WTC11 (cell line): Measurements from ENCODE around the gene CABLES1. TPM values are rescaled to one million over a fixed set of nuclear protein-coding genes. Genes with fewer than 3 reads are reported as not detected.

ENCODE experiments used
- ATAC-seq: fragments of 200-7000 bp; cut with Tn5 transposase; 2 replicates; pipeline ENCODE4 v1.10.0; 2021; ENCODE audit warnings: mild to moderate bottlenecking, moderate library complexity
- CTCF ChIA-PET: fragments of 300-600 bp; sonication (Branson Sonifier 250); formaldehyde crosslinking; loops from one replicate; lab custom pipeline; 2021; ENCODE audit warnings: antibody characterized with exemption; lab: Charles Lee
- POLR2A ChIA-PET: fragments of 350-600 bp; sonication (Branson Sonifier 250); formaldehyde crosslinking; loops from one replicate; lab custom pipeline; 2021; ENCODE audit warnings: antibody characterized with exemption; lab: Charles Lee
- DNase-seq: peaks from one replicate; pipeline ENCODE4 v3.0.0; 2021; ENCODE audit warnings: low spot score
- H3K27ac Mint-ChIP-seq: 2 replicates; pipeline ENCODE4 v1.8.0; 2021; ENCODE audit warnings: mixed read lengths
- H3K27me3 Mint-ChIP-seq: 2 replicates; pipeline ENCODE4 v1.8.0; 2021; ENCODE audit warnings: low read depth, mild to moderate bottlenecking, moderate library complexity, mixed read lengths
- H3K36me3 Mint-ChIP-seq: 2 replicates; pipeline ENCODE4 v1.8.0; 2021; ENCODE audit warnings: mixed read lengths
- H3K4me1 Mint-ChIP-seq: 2 replicates; pipeline ENCODE4 v1.8.0; 2022; ENCODE audit warnings: mixed read lengths
- H3K4me3 Mint-ChIP-seq: 2 replicates; pipeline ENCODE4 v1.8.0; 2021; ENCODE audit warnings: mild to moderate bottlenecking, moderate library complexity, mixed read lengths
- H3K9me3 Mint-ChIP-seq: 2 replicates; pipeline ENCODE4 v1.8.0; 2021; ENCODE audit warnings: mixed read lengths
- ATF1 ChIP-seq: sonication (generic); formaldehyde crosslinking; IDR thresholded peaks from 2 replicates; pipeline ENCODE4 v1.8.1; 2023; ENCODE audit warnings: mild to moderate bottlenecking, moderate library complexity, missing genetic modification reagents
- CBFB ChIP-seq: sonication (generic); formaldehyde crosslinking; IDR thresholded peaks from 2 replicates; pipeline ENCODE4 v1.8.1; 2022; ENCODE audit warnings: mild to moderate bottlenecking, low read depth, missing genetic modification reagents
- CREB1 ChIP-seq: sonication (generic); formaldehyde crosslinking; IDR thresholded peaks from 2 replicates; pipeline ENCODE4 v1.8.0; 2023; ENCODE audit warnings: mild to moderate bottlenecking, missing genetic modification reagents
- CREM ChIP-seq: sonication (generic); formaldehyde crosslinking; IDR thresholded peaks from 2 replicates; pipeline ENCODE4 v1.8.1; 2022; ENCODE audit warnings: mild to moderate bottlenecking, missing genetic modification reagents, moderate library complexity
- CTCF ChIP-seq: fragments of 200-600 bp; IDR thresholded peaks from 2 replicates; pipeline ENCODE4 v1.8.0; 2022; ENCODE audit warnings: antibody characterized with exemption
- FOXJ3 ChIP-seq: sonication (generic); formaldehyde crosslinking; IDR thresholded peaks from 2 replicates; pipeline ENCODE4 v1.9.0; 2021; ENCODE audit warnings: missing genetic modification reagents, mild to moderate bottlenecking, borderline replicate concordance
- FOXK1 ChIP-seq: sonication (generic); formaldehyde crosslinking; IDR thresholded peaks from 2 replicates; pipeline ENCODE4 v1.8.0; 2022; ENCODE audit warnings: mild to moderate bottlenecking, moderate library complexity, missing genetic modification reagents
- GRHL2 ChIP-seq: fragments of 250-450 bp; sonication (Bioruptor Pico); IDR thresholded peaks from 2 replicates; pipeline ENCODE4 v1.8.0; 2022; ENCODE audit warnings: mild to moderate bottlenecking, moderate library complexity; ENCODE audit not compliant: insufficient replicate concordance, severe bottlenecking
- JAZF1 ChIP-seq: fragments of 250-450 bp; sonication (Bioruptor Pico); IDR thresholded peaks from 2 replicates; pipeline ENCODE4 v1.9.0; 2021; ENCODE audit warnings: moderate library complexity, mild to moderate bottlenecking, inconsistent platforms
- MYBL2 ChIP-seq: sonication (generic); formaldehyde crosslinking; IDR thresholded peaks from 2 replicates; pipeline ENCODE4 v1.8.1; 2023; ENCODE audit warnings: mild to moderate bottlenecking, moderate library complexity, missing genetic modification reagents
- NFATC4 ChIP-seq: fragments of 250-450 bp; sonication (Bioruptor Pico); IDR thresholded peaks from 2 replicates; pipeline ENCODE4 v1.9.0; 2021; ENCODE audit warnings: mild to moderate bottlenecking
- NR2C2 ChIP-seq: sonication (generic); formaldehyde crosslinking; IDR thresholded peaks from 2 replicates; pipeline ENCODE4 v1.8.0; 2022; ENCODE audit warnings: mild to moderate bottlenecking, missing genetic modification reagents
- OVOL2 ChIP-seq: fragments of 250-450 bp; sonication (Bioruptor Pico); IDR thresholded peaks from 2 replicates; pipeline ENCODE4 v1.9.0; 2021; ENCODE audit warnings: mild to moderate bottlenecking, borderline replicate concordance
- PREB ChIP-seq: sonication (generic); formaldehyde crosslinking; IDR thresholded peaks from 2 replicates; pipeline ENCODE4 v1.8.1; 2022; ENCODE audit warnings: mild to moderate bottlenecking, missing genetic modification reagents, moderate library complexity, borderline replicate concordance
- SMAD4 ChIP-seq: sonication (generic); formaldehyde crosslinking; IDR thresholded peaks from 2 replicates; pipeline ENCODE4 v1.8.0; 2022; ENCODE audit warnings: mild to moderate bottlenecking, missing genetic modification reagents
- SOX15 ChIP-seq: fragments of 250-450 bp; sonication (Bioruptor Pico); IDR thresholded peaks from 2 replicates; pipeline ENCODE4 v1.9.0; 2021; ENCODE audit warnings: mild to moderate bottlenecking
- ZMAT4 ChIP-seq: fragments of 250-450 bp; sonication (Bioruptor Pico); IDR thresholded peaks from 2 replicates; pipeline ENCODE4 v1.9.0; 2021; ENCODE audit warnings: mild to moderate bottlenecking
- ZNF219 ChIP-seq: sonication (generic); formaldehyde crosslinking; IDR thresholded peaks from 2 replicates; pipeline ENCODE4 v1.8.0; 2023; ENCODE audit warnings: missing genetic modification reagents, mild to moderate bottlenecking, borderline replicate concordance
- ZNF263 ChIP-seq: sonication (generic); formaldehyde crosslinking; IDR thresholded peaks from 2 replicates; pipeline ENCODE4 v1.8.1; 2022; ENCODE audit warnings: low read depth, mild to moderate bottlenecking, moderate library complexity, missing genetic modification reagents
- ZNF317 ChIP-seq: sonication (generic); formaldehyde crosslinking; IDR thresholded peaks from 2 replicates; pipeline ENCODE4 v1.8.1; 2023; ENCODE audit warnings: low read depth, mild to moderate bottlenecking, moderate library complexity, missing genetic modification reagents, borderline replicate concordance
- ZNF396 ChIP-seq: fragments of 250-450 bp; sonication (Bioruptor Pico); IDR thresholded peaks from 2 replicates; pipeline ENCODE4 v1.8.0; 2021; ENCODE audit warnings: mild to moderate bottlenecking, moderate library complexity, borderline replicate concordance
- ZNF416 ChIP-seq: fragments of 250-450 bp; sonication (Bioruptor Pico); IDR thresholded peaks from 2 replicates; pipeline ENCODE4 v1.9.0; 2021; ENCODE audit warnings: mild to moderate bottlenecking, inconsistent platforms
- ZNF425 ChIP-seq: fragments of 250-450 bp; sonication (Bioruptor Pico); conservative IDR thresholded peaks from 2 replicates; pipeline ENCODE4 v1.9.0; 2021; ENCODE audit warnings: mild to moderate bottlenecking
- ZNF512 ChIP-seq: sonication (generic); formaldehyde crosslinking; IDR thresholded peaks from 2 replicates; pipeline ENCODE4 v1.8.1; 2022; ENCODE audit warnings: missing genetic modification reagents, borderline replicate concordance
- ZNF671 ChIP-seq: fragments of 250-450 bp; sonication (Bioruptor Pico); IDR thresholded peaks from 2 replicates; pipeline ENCODE4 v1.8.0; 2021; ENCODE audit warnings: mild to moderate bottlenecking
- total RNA-seq: library from RNA; stranded (reverse); gene quantifications from 3 replicates; pipeline ENCODE4 v1.2.3, GENCODE V29; 2021
- TF ChIP-seq, protein P1 (sequence below): sonication (generic); formaldehyde crosslinking; IDR thresholded peaks from 2 replicates; pipeline ENCODE4 v1.8.1; 2022; ENCODE audit warnings: low read depth, missing genetic modification reagents, borderline replicate concordance

The CABLES1 gene
- total RNA-seq, 1 experiment from 2014 or later: 17.0 TPM

- DNase-seq: no peak
- peaks cover 7% of the 10 kb centered on the region for H3K9me3 Mint-ChIP-seq
- no peaks in the 10 kb centered on the region; the same call in 1 of the 2 replicates for H3K27me3 Mint-ChIP-seq
- peak overlapping the region; percentile 68; the same call in 1 of the 2 replicates for H3K27ac Mint-ChIP-seq
- no peak overlapping the region for H3K4me3 Mint-ChIP-seq
- TF ChIP-seq MYBL2: no peak
- TF ChIP-seq FOXK1: no peak
- no peak for TF ChIP-seq CREM
- TF ChIP-seq CBFB: no peak
- no peak for TF ChIP-seq ZNF512 (CRISPR knock-in tag)
- no peak for TF ChIP-seq ZNF671 (CRISPR knock-in tag)
- TF ChIP-seq PREB: no peak
- no peak for TF ChIP-seq NFATC4 (CRISPR knock-in tag)
- no peak for TF ChIP-seq GRHL2 (CRISPR knock-in tag)
- TF ChIP-seq NR2C2 (CRISPR knock-in tag): no peak
- no peak for TF ChIP-seq FOXJ3 (CRISPR knock-in tag)
- no peak for TF ChIP-seq CREB1
- TF ChIP-seq CTCF: no peak
- no peak for TF ChIP-seq ZNF396
- no peak for TF ChIP-seq ZMAT4
- no peak for TF ChIP-seq OVOL2
- H3K36me3 Mint-ChIP-seq: peaks cover 44% of the 10 kb centered on the region
- ATAC-seq: no peak
- ChIA-PET CTCF (interaction anchor here (0.7 to 1.7 kb wide), 6 partner anchors 16 to 1592 kb away, joined by 3 to 7 read pairs (median 4); no protein-coding TSS in a partner anchor), POLR2A (no interaction called here)
- peaks cover 37% of the 10 kb centered on the region for H3K4me1 Mint-ChIP-seq
These were observed 109.1 kb downstream of the CABLES1 start for GRCh38 chr18:23244401-23244800.

DNA sequence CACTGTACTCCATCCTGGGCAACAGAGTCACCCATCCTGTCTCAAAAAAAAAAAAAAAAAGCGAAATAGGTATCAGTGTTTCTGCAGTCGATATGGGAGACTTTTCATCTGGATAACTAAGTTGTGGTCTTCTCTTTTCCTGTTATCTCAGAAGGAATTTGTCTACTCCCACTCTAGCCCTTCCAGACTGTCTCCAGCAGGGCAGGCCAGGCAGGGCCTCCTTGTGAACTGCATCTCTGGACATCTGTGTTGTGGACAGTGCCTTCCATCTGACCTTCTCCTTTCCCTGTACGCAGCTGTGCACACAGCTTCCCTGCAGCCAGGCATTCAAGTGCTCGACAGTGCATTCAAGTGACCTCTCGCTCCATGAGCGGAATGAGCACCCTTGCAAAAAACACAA lies 110.2 kb downstream of the CABLES1 start:
- no peak overlapping the region for H3K4me3 Mint-ChIP-seq
- DNase-seq (no peak), ATAC-seq (no peak)
- TF ChIP-seq SMAD4 (CRISPR knock-in tag) (no peak), ZNF317 (CRISPR knock-in tag) (no peak), ATF1 (CRISPR knock-in tag) (no peak), ZNF416 (CRISPR knock-in tag) (no peak), ZNF219 (CRISPR knock-in tag) (no peak), ZNF425 (no peak), ZNF263 (CRISPR knock-in tag) (no peak), CBFB (no peak), SOX15 (CRISPR knock-in tag) (no peak), JAZF1 (CRISPR knock-in tag) (no peak)
- TF ChIP-seq, protein P1, sequence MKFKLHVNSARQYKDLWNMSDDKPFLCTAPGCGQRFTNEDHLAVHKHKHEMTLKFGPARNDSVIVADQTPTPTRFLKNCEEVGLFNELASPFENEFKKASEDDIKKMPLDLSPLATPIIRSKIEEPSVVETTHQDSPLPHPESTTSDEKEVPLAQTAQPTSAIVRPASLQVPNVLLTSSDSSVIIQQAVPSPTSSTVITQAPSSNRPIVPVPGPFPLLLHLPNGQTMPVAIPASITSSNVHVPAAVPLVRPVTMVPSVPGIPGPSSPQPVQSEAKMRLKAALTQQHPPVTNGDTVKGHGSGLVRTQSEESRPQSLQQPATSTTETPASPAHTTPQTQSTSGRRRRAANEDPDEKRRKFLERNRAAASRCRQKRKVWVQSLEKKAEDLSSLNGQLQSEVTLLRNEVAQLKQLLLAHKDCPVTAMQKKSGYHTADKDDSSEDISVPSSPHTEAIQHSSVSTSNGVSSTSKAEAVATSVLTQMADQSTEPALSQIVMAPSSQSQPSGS (CRISPR knock-in tag): no peak
- ChIA-PET CTCF (no interaction called here), POLR2A (no interaction called here)
- peaks cover 52% of the 10 kb centered on the region for H3K36me3 Mint-ChIP-seq
- H3K27me3 Mint-ChIP-seq: no peaks in the 10 kb centered on the region; the same call in 1 of the 2 replicates
- peaks cover 12% of the 10 kb centered on the region for H3K9me3 Mint-ChIP-seq
- H3K4me1 Mint-ChIP-seq: peaks cover 31% of the 10 kb centered on the region
- H3K27ac Mint-ChIP-seq: peak overlapping the region; percentile 68; the same call in 1 of the 2 replicates
